CD4-positive, alpha-beta T cell treated with Interleukin-15 for 4 hours (primary cell): ENCODE data around the gene MAPK1.
A peak's percentile ranks its signal among the peaks of the same experiment; 100 is the strongest.
"Not testable (repeated sequence)": the region's sequence is repeated elsewhere in the genome, so short reads cannot be mapped to it uniquely, and the experiment has no call there.

Experiments used
- DNase-seq: peaks from one replicate; pipeline ENCODE4 v3.0.0-alpha.2; 2020; ENCODE audit warnings: low spot score

The MAPK1 gene

GRCh38 chr22:21845558-21846453 lies 21.6 kb downstream of the MAPK1 start:
- no peak for DNase-seq

DNA sequence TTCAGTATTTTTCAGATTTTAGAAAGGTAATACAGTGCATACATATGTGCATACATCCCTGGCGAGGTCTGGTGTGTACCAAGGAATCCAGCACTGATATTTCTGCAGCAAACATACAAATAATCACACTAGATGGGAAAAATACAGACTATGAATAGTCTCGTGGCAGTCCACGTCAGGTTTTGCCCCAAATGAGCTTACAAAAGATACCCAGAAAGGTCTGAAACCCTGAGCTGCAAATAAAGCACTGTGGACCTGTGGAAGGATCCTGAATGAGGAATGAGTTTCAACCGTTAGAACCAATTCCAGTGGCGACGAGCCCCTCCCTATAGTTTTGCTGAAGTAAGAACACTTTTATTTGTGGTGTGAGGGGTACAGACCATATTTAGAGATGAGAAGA lies 24.5 kb downstream of the MAPK1 start:
- DNase-seq, result no peak

DNA sequence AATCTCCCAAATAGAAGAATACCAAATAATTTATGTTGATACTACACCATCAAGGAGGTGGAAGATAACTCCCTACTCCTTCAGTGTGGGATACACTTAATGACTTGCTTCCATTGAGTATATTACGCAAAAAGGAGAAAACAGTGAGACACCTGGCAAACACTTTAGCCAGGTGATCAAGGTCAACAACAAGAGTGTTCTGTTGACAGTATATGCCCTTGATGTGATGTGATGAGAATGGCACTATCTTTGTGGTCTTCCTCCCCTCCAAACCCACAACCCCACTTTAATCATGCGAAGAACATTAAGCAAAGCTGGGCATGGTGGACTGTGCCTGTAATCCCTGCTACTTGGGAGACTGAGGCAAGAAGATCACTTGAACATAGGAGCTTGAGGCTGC lies 26.0 kb downstream of the MAPK1 start:
- no peak for DNase-seq

GRCh38 chr22:21840236-21840823 lies 27.1 kb downstream of the MAPK1 start:
- no peak for DNase-seq

- DNase-seq, result no peak
Observed at GRCh38 chr22:21839765-21840140, 27.7 kb downstream of the MAPK1 start.

GRCh38 chr22:21839104-21839764 lies 28.2 kb downstream of the MAPK1 start:
- not testable (repeated sequence) for DNase-seq

DNA sequence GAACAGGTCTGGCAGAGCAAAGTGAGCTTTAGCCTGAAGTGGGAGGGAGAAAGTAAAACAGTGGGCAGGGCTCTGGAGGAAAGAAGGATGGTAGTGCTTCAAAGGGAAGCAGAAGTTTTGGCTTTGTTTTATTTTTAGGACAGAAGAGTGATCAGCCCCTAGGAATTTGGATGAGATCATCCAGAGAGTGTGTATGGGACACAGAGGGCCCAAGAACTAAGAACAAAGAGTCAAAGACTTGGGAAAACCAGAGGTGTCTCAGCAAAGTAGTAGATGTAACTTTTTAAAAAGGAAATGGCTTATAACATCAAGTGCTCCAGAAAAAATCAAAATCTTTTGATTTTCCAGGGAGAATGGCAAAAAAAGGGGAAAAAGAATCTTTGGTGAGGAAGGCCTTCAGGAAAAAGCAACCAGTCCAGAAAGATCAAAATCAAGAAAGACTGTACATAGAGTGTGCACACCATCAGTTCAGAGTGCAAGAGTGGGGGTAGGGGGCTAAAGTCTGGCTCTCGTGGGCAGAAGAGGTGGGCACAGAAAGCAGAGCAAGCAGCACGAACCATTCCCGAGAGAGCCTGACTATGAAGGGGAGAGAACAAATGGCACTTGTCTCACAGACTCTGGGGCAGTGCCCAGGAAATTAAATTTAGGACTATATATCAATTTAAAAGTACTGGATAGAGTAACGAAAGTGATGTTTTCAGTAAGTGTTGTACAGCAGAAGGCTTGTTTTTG lies 30.0 kb downstream of the MAPK1 start:
- no peak for DNase-seq

GRCh38 chr22:21836486-21836885 lies 31.0 kb downstream of the MAPK1 start:
- DNase-seq, result not testable (repeated sequence)

DNA sequence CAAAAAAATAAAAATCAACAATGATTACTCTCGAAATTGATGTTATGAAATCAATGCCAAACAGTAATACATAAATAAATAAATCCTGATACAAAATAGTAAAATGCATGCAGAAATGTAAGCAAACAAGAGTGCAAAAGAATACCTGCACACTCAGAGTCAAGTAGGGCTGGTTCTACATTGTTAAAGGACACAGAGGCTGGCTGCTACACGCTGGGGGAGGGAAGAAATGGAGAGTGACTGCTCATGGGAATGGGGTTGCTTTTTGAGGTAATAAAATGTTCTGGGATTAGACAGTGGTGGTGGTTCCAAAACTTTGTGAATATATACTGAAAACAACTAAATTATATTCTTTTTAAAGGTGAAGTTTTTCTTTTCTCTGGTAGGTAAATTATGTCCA lies 32.1 kb downstream of the MAPK1 start:
- DNase-seq, result no peak

DNA sequence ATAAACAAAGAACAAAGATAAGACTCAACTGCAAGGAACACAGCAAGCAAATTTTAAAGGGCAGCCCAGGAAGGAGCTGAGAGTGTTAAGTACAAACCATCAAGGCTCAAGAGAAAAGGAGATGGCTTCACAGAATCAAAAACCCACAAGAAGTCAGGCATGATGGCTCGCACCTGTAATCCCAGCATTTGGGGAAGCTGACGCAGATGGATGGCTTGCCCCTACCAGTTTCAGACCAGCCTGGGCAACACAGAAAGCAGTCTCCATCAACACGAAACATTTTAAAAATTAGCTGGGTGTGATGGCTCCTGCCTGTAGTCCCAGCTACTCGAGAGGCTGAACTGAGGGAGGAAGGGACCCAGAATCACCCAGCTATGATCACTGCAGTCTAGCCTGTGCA lies 32.6 kb downstream of the MAPK1 start:
- no peak for DNase-seq

- DNase-seq, result peak; percentile 16
Observed at GRCh38 chr22:21832291-21833290, 34.9 kb downstream of the MAPK1 start.

GRCh38 chr22:21829523-21829922 lies 37.9 kb downstream of the MAPK1 start:
- DNase-seq, result no peak

DNA sequence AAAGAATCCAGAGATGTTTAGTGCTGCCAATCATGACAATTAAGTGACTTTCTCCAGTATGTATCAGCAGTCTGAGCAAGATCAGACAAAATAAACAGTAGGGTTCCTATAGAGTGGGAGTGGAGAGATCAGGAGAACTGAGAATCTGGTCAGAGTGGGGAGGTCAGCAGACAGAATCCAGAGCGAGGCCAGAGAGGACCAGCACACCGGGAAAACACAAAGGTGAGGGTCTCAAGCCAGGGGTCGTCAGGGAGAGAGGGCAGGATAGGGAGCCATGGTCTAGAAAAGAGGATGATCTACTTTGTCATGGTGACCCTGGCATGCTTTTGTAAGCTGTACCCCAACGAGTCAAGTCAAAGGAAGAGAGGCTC lies 39.2 kb downstream of the MAPK1 start:
- no peak for DNase-seq

GRCh38 chr22:21827628-21828267 lies 39.7 kb downstream of the MAPK1 start:
- DNase-seq, result no peak

- DNase-seq, result no peak
Observed at GRCh38 chr22:21826204-21826603, 41.2 kb downstream of the MAPK1 start.

- not testable (repeated sequence) for DNase-seq
Observed at GRCh38 chr22:21824962-21825361, 42.5 kb downstream of the MAPK1 start.

- DNase-seq, result no peak
Observed at GRCh38 chr22:21824445-21824912, 43.0 kb downstream of the MAPK1 start.

DNA sequence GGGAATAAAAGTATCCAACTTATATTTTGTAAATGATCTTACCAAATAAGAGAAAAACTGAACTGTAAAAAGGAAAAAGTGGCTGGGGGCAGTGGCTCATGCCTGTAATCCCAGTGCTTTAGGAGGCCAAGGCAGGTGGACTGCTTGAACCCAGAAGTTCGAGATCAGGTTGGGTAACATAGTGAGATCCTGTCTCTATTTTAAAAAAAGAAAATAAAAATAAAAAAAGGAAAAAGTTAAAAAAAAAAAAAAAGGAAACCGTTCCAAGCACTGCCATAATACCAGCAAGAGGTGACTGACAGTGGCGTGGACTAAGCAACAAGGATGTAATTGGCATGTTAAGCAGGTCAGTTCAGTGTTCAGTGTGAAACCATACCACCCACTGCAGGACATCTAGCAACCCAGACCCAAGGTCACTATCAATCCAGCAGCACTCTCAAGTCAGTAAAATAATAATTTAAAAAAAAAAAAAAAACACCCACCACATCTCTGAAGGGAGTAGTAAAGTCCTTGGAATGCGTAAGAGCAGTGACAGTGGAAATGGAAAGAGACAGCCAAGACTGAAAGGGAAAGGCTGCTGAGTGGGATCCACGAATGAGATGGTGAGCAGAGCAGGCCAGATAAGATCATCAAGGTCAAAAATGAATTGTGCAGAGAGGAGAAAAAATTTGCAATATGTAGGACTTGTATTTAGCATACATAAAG lies 43.6 kb downstream of the MAPK1 start:
- no peak for DNase-seq

- no peak for DNase-seq
Observed at GRCh38 chr22:21819183-21819770, 48.2 kb downstream of the MAPK1 start.
